ENCODE data around the gene URB1. TPM values are rescaled to one million over a fixed set of nuclear protein-coding genes. Genes with fewer than 3 reads are reported as not detected.
"Not testable (repeated sequence)": the region's sequence is repeated elsewhere in the genome, so short reads cannot be mapped to it uniquely, and the experiment has no call there.

The URB1 gene
- polyA plus RNA-seq, 4 donors = 0.67 to 8.5 (median 3.4) TPM

- WGBS, 3 donors = 0 to 1% (median 0%) methylated on average over 25 to 32 of the region's 32 CpGs
- Histone ChIP-seq H3K4me1 (ENCODE audit: control insufficient read depth in 3 of 3, insufficient read depth in 2 of 3, low read depth in 1 of 3, low read length in 2 of 3) (peaks cover 0 to 8% (median 2%) of the 10 kb centered on the region in 3 donors), H3K4me3 (ENCODE audit: low read depth in 1 of 3, low read length in 3 of 3) (peak overlapping the region; percentile 64 to 88 (median 79)), H3K36me3 (ENCODE audit: control insufficient read depth in 3 of 3, insufficient read depth in 2 of 3, low read depth in 1 of 3, low read length in 3 of 3) (peaks cover 0 to 9% (median 2%) of the 10 kb centered on the region in 3 donors), H3K27ac (ENCODE audit: low read depth in 1 of 3, low read length in 2 of 3) (no peak overlapping the region), H3K9me3 (ENCODE audit: control insufficient read depth in 2 of 2, insufficient read depth in 1 of 2, low read depth in 1 of 2, low read length in 1 of 2) (peaks cover 0 to 5% of the 10 kb centered on the region in 2 donors), H3K27me3 (ENCODE audit: control insufficient read depth in 3 of 3, insufficient read depth in 3 of 3, low read length in 3 of 3) (no peaks in the 10 kb centered on the region)
- FAIRE-seq = no peak
- no peak for DNase-seq
These were observed 423 bp downstream of the URB1 start for GRCh38 chr21:32392299-32392879.

- WGBS, 3 donors = 47 to 63% (median 48%) methylated on average over 4 of the region's 4 CpGs
- no peak overlapping the region for H3K27ac ChIP-seq (ENCODE audit: low read depth in 1 of 3, low read length in 2 of 3)
- no peaks in the 10 kb centered on the region for H3K9me3 ChIP-seq (ENCODE audit: control insufficient read depth in 2 of 2, insufficient read depth in 1 of 2, low read depth in 1 of 2, low read length in 1 of 2)
- H3K4me3 ChIP-seq (ENCODE audit: low read depth in 1 of 3, low read length in 3 of 3) = peak overlapping the region in 1 of 3 donors; percentile 88
- FAIRE-seq (no peak), DNase-seq (no peak)
- H3K36me3 ChIP-seq (ENCODE audit: control insufficient read depth in 3 of 3, insufficient read depth in 2 of 3, low read depth in 1 of 3, low read length in 3 of 3) = peaks cover 0 to 11% (median 2%) of the 10 kb centered on the region in 3 donors
- H3K27me3 ChIP-seq (ENCODE audit: control insufficient read depth in 3 of 3, insufficient read depth in 3 of 3, low read length in 3 of 3) = no peaks in the 10 kb centered on the region
- peaks cover 0 to 8% (median 2%) of the 10 kb centered on the region in 3 donors for H3K4me1 ChIP-seq (ENCODE audit: control insufficient read depth in 3 of 3, insufficient read depth in 2 of 3, low read depth in 1 of 3, low read length in 2 of 3)
These were observed 1.1 kb downstream of the URB1 start for GRCh38 chr21:32391755-32392154.

DNA sequence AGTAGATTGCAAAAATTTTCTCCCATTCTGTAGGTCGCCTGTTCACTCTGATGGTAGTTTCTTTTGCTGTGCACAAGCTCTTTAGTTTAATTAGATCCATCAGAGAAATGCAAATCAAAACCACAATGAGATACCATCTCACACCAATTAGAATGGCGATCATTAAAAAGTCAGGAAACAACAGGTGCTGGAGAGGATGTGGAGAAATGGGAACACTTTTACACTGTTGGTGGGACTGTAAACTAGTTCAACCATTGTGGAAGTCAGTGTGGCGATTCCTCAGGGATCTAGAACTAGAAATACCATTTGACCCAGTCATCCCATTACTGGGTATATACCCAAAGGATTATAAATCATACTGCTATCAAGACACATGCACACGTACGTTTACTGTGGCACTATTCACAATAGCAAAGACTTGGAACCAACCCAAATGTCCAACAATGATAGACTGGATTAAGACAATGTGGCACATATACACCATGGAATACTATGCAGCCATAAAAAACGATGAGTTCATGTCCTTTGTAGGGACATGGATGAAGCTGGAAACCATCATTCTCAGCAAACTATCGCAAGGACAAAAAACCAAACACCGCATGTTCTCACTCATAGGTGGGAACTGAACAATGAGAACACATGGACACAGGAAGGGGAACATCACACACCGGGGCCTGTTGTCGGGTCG lies 2.1 kb downstream of the URB1 start:
- H3K27ac ChIP-seq (ENCODE audit: low read depth in 1 of 3, low read length in 2 of 3); H3K4me3 ChIP-seq (ENCODE audit: low read depth in 1 of 3, low read length in 3 of 3); H3K9me3 ChIP-seq (ENCODE audit: control insufficient read depth in 2 of 2, insufficient read depth in 1 of 2, low read depth in 1 of 2, low read length in 1 of 2); FAIRE-seq; DNase-seq; H3K4me1 ChIP-seq (ENCODE audit: control insufficient read depth in 3 of 3, insufficient read depth in 2 of 3, low read depth in 1 of 3, low read length in 2 of 3); H3K27me3 ChIP-seq (ENCODE audit: control insufficient read depth in 3 of 3, insufficient read depth in 3 of 3, low read length in 3 of 3): not testable (repeated sequence)
- 90 to 93% (median 90%) methylated on average over 7 to 9 of the region's 11 CpGs for WGBS, 3 donors
- peaks cover 0 to 12% (median 2%) of the 10 kb centered on the region in 3 donors for H3K36me3 ChIP-seq (ENCODE audit: control insufficient read depth in 3 of 3, insufficient read depth in 2 of 3, low read depth in 1 of 3, low read length in 3 of 3)

- FAIRE-seq (no peak), DNase-seq (no peak)
- Histone ChIP-seq H3K27me3 (ENCODE audit: control insufficient read depth in 3 of 3, insufficient read depth in 3 of 3, low read length in 3 of 3) (no peaks in the 10 kb centered on the region), H3K9me3 (ENCODE audit: control insufficient read depth in 2 of 2, insufficient read depth in 1 of 2, low read depth in 1 of 2, low read length in 1 of 2) (no peaks in the 10 kb centered on the region), H3K4me1 (ENCODE audit: control insufficient read depth in 3 of 3, insufficient read depth in 2 of 3, low read depth in 1 of 3, low read length in 2 of 3) (peaks cover 0 to 8% (median 2%) of the 10 kb centered on the region in 3 donors), H3K27ac (ENCODE audit: low read depth in 1 of 3, low read length in 2 of 3) (no peak overlapping the region), H3K4me3 (ENCODE audit: low read depth in 1 of 3, low read length in 3 of 3) (no peak overlapping the region), H3K36me3 (ENCODE audit: control insufficient read depth in 3 of 3, insufficient read depth in 2 of 3, low read depth in 1 of 3, low read length in 3 of 3) (peaks cover 0 to 13% (median 2%) of the 10 kb centered on the region in 3 donors)
- WGBS, 3 donors = 69 to 73% (median 71%) methylated on average over 5 of the region's 5 CpGs
These were observed 3.3 kb downstream of the URB1 start for GRCh38 chr21:32389337-32390015.

DNA sequence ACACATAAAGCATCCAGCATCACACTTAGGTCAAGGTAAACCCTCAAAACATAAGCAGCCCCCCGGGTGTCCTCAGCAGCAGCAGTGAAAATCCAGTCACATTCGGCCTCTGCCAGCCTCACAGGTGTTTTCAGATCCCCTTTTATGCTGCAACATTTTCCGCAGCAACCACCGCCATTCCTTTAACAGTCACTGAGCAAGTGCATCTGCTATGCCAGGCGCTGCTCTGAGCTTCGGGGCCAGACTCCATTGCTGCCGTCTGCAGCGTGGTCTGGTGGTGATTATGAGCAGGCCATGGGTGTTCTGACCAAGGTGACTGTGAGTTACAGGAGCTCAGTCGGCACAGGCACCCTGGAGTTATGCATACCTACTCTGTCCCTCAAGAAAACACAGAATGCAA lies 4.5 kb downstream of the URB1 start:
- H3K27ac ChIP-seq (ENCODE audit: low read depth in 1 of 3, low read length in 2 of 3) = no peak overlapping the region
- no peaks in the 10 kb centered on the region for H3K9me3 ChIP-seq (ENCODE audit: control insufficient read depth in 2 of 2, insufficient read depth in 1 of 2, low read depth in 1 of 2, low read length in 1 of 2)
- peaks cover 0 to 5% (median 0%) of the 10 kb centered on the region in 3 donors for H3K4me1 ChIP-seq (ENCODE audit: control insufficient read depth in 3 of 3, insufficient read depth in 2 of 3, low read depth in 1 of 3, low read length in 2 of 3)
- no peak for FAIRE-seq
- H3K27me3 ChIP-seq (ENCODE audit: control insufficient read depth in 3 of 3, insufficient read depth in 3 of 3, low read length in 3 of 3) = no peaks in the 10 kb centered on the region
- WGBS, 3 donors = 76 to 80% (median 79%) methylated on average over 9 of the region's 9 CpGs
- H3K4me3 ChIP-seq (ENCODE audit: low read depth in 1 of 3, low read length in 3 of 3) = no peak overlapping the region
- no peak for DNase-seq
- H3K36me3 ChIP-seq (ENCODE audit: control insufficient read depth in 3 of 3, insufficient read depth in 2 of 3, low read depth in 1 of 3, low read length in 3 of 3) = peaks cover 0 to 22% (median 2%) of the 10 kb centered on the region in 3 donors

DNA sequence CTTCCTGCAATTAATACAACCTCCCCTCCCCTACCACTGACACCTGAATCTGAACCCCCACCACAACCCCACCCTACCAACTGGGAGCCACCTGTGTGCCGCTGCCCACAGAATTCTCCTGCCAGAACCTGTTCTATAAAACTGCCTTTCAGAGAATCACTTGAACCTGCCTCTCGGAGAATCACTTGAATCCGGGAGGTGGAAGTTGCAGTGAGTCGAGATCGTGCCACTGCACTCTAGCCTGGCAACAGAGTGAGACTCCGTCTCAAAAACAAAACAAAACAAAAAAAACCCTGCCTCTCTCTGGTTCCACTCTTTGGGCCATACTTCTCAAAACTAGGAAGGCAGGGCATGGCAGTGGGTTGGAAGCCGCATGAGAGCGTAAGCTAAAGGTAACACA lies 5.7 kb downstream of the URB1 start:
- 93 to 97% (median 95%) methylated on average over 8 of the region's 8 CpGs for WGBS, 3 donors
- Histone ChIP-seq H3K27me3 (ENCODE audit: control insufficient read depth in 3 of 3, insufficient read depth in 3 of 3, low read length in 3 of 3) (no peaks in the 10 kb centered on the region), H3K4me3 (ENCODE audit: low read depth in 1 of 3, low read length in 3 of 3) (no peak overlapping the region), H3K9me3 (ENCODE audit: control insufficient read depth in 2 of 2, insufficient read depth in 1 of 2, low read depth in 1 of 2, low read length in 1 of 2) (no peaks in the 10 kb centered on the region), H3K27ac (ENCODE audit: low read depth in 1 of 3, low read length in 2 of 3) (no peak overlapping the region), H3K4me1 (ENCODE audit: control insufficient read depth in 3 of 3, insufficient read depth in 2 of 3, low read depth in 1 of 3, low read length in 2 of 3) (peaks cover 0 to 4% (median 0%) of the 10 kb centered on the region in 3 donors), H3K36me3 (ENCODE audit: control insufficient read depth in 3 of 3, insufficient read depth in 2 of 3, low read depth in 1 of 3, low read length in 3 of 3) (peaks cover 0 to 31% (median 7%) of the 10 kb centered on the region in 3 donors)
- FAIRE-seq = no peak
- DNase-seq = no peak

- Histone ChIP-seq H3K27ac (ENCODE audit: low read depth in 1 of 3, low read length in 2 of 3) (no peak overlapping the region), H3K9me3 (ENCODE audit: control insufficient read depth in 2 of 2, insufficient read depth in 1 of 2, low read depth in 1 of 2, low read length in 1 of 2) (no peaks in the 10 kb centered on the region), H3K36me3 (ENCODE audit: control insufficient read depth in 3 of 3, insufficient read depth in 2 of 3, low read depth in 1 of 3, low read length in 3 of 3) (peaks cover 0 to 35% (median 7%) of the 10 kb centered on the region in 3 donors), H3K4me1 (ENCODE audit: control insufficient read depth in 3 of 3, insufficient read depth in 2 of 3, low read depth in 1 of 3, low read length in 2 of 3) (no peaks in the 10 kb centered on the region), H3K4me3 (ENCODE audit: low read depth in 1 of 3, low read length in 3 of 3) (no peak overlapping the region), H3K27me3 (ENCODE audit: control insufficient read depth in 3 of 3, insufficient read depth in 3 of 3, low read length in 3 of 3) (no peaks in the 10 kb centered on the region)
- no peak for DNase-seq
- FAIRE-seq = no peak
- WGBS, 3 donors = 67 to 69% (median 68%) methylated on average over 6 of the region's 6 CpGs
These were observed 6.5 kb downstream of the URB1 start for GRCh38 chr21:32386195-32386870.

- Histone ChIP-seq H3K36me3 (ENCODE audit: control insufficient read depth in 3 of 3, insufficient read depth in 2 of 3, low read depth in 1 of 3, low read length in 3 of 3) (peaks cover 0 to 46% (median 7%) of the 10 kb centered on the region in 3 donors), H3K9me3 (ENCODE audit: control insufficient read depth in 2 of 2, insufficient read depth in 1 of 2, low read depth in 1 of 2, low read length in 1 of 2) (no peaks in the 10 kb centered on the region), H3K4me3 (ENCODE audit: low read depth in 1 of 3, low read length in 3 of 3) (no peak overlapping the region), H3K27me3 (ENCODE audit: control insufficient read depth in 3 of 3, insufficient read depth in 3 of 3, low read length in 3 of 3) (no peaks in the 10 kb centered on the region), H3K27ac (ENCODE audit: low read depth in 1 of 3, low read length in 2 of 3) (no peak overlapping the region), H3K4me1 (ENCODE audit: control insufficient read depth in 3 of 3, insufficient read depth in 2 of 3, low read depth in 1 of 3, low read length in 2 of 3) (no peaks in the 10 kb centered on the region)
- 96% methylated on average over 6 of the region's 6 CpGs for WGBS, 3 donors
- FAIRE-seq (no peak), DNase-seq (peak in 1 of 2 donors; percentile 12)
These were observed 9.0 kb downstream of the URB1 start for GRCh38 chr21:32383812-32384211.
